HG02970 (cell line): ENCODE measurements around the gene YWHAE.
"Not testable (repeated sequence)": the region's sequence is repeated elsewhere in the genome, so short reads cannot be mapped to it uniquely, and the experiment has no call there.

Experiments
- ATAC-seq: cut with Tn5 transposase; IDR thresholded peaks from one replicate; pipeline ENCODE4 v1.9.1; 2021; ENCODE audit warnings: mild to moderate bottlenecking, moderate library complexity, moderate number of reproducible peaks; ENCODE audit not compliant: unreplicated experiment, low FRiP score

YWHAE gene

GRCh38 chr17:1340371-1340770 is 59.7 kb downstream of the YWHAE start:
- no peak for ATAC-seq

DNA sequence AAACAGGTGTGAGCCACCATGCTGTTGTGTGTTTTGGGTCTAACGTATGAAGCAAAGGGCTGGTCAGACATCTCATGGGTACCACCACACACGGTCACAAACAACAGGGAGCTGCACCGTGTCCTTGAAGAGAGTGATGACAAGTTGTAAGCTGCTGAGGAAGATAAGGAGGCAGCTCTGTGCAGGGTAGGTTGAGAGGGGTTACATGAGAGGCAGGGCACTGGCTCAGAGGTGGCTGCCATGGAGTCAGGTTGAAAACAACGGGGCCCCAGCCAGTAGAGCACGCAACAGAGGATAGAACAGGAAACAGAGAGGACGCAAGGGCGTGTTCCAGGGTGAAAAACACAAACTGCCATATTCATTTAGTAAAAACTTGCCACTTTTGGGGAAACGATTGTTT is 68.3 kb downstream of the YWHAE start:
- no peak for ATAC-seq

- no peak for ATAC-seq
Observed at GRCh38 chr17:1329745-1330343, 70.2 kb downstream of the YWHAE start.

GRCh38 chr17:1328437-1328836 is 71.6 kb downstream of the YWHAE start:
- no peak for ATAC-seq

DNA sequence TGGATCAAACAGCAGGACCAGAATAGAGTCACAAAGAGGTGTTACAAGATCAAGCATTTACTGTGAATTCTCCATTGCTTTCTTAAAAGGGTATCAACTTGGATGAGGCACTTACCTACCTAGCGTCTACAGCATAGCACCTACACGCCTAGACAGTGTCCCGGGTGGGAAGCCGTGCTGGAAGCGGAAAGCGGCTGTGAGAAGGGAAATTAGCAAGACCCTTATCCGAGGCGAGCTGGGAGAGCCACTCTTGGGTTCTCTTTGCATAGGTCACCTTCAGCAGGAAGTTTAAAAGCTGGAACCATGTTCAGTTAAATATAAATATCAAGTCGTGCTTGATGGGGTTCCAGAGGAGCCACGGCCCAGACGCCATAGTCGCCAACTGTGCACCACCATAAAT is 74.3 kb downstream of the YWHAE start:
- no peak for ATAC-seq

- ATAC-seq = no peak
Observed at GRCh38 chr17:1324201-1324771, 75.7 kb downstream of the YWHAE start.

GRCh38 chr17:1323336-1323735 is 76.7 kb downstream of the YWHAE start:
- ATAC-seq = no peak

GRCh38 chr17:1322480-1322879 is 77.5 kb downstream of the YWHAE start:
- no peak for ATAC-seq

DNA sequence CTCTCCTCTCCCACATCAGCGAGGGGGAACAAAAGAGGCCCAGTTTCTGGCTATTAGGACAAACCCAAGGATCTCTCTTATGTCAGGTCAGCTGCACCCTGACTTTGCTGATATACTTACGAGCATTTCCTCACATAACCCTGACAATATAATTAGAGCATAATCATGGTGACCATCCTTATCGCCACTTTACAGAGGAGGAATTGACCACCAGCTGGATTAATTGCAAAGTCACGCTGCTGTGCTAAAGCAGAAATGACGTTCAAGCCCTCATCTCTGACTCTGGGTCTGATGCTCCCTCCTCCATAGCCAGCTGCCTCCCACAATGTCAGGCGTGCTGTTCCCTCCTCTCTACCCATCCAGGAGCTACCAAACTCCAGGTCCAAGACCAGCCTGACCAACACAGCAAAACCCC is 78.0 kb downstream of the YWHAE start:
- no peak for ATAC-seq

- no peak for ATAC-seq
Observed at GRCh38 chr17:1315891-1316403, 84.1 kb downstream of the YWHAE start.

- ATAC-seq = no peak
Observed at GRCh38 chr17:1315409-1315808, 84.6 kb downstream of the YWHAE start.

GRCh38 chr17:1313270-1314005 is 86.6 kb downstream of the YWHAE start:
- ATAC-seq = no peak

DNA sequence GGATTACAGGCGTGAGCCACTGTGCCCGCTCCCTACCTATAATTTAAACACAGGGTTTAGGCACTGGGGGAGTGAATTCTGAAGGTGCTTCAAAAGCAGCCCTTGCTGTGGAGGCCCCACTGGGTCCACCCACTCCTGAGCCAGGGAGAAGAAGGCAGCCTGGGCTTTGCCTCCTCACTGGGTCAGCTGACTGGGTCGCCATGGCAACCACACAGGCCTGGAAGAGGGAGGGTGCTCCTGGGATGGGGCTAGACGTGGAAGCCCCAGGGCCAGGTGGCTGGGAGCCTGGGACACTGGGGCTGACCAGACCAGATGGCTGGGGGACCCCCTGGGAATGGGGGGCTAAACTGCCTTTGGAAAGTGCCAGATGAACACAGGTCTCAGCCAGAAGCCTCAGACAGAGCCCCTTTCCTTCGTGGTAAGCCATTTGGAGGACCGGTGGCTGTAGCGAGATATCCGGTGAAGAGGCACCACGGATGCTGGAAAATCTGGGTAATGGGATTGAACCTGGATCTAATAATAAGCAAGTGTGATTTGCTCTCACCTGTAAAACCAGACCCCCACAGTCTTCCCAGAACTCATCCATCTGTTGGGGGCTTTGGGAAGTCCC is 87.7 kb downstream of the YWHAE start:
- no peak for ATAC-seq

DNA sequence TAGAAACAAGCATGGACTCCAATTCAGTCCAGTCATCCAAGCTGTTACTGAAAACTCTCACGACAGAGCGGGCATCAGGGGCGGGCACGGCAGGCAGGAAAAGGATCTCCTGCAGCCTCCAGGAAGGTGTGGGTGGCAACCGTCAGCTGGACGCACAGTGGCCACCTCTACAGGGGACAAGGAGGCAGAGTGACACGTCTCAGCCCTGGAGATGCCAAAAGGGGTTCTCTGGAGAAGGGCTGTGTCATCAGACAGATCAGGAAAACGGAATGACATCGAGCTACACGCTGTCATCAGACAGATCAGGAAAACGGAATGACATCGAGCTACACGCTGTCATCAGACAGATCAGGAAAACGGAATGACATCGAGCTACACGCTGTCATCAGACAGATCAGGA is 92.2 kb downstream of the YWHAE start:
- not testable (repeated sequence) for ATAC-seq

DNA sequence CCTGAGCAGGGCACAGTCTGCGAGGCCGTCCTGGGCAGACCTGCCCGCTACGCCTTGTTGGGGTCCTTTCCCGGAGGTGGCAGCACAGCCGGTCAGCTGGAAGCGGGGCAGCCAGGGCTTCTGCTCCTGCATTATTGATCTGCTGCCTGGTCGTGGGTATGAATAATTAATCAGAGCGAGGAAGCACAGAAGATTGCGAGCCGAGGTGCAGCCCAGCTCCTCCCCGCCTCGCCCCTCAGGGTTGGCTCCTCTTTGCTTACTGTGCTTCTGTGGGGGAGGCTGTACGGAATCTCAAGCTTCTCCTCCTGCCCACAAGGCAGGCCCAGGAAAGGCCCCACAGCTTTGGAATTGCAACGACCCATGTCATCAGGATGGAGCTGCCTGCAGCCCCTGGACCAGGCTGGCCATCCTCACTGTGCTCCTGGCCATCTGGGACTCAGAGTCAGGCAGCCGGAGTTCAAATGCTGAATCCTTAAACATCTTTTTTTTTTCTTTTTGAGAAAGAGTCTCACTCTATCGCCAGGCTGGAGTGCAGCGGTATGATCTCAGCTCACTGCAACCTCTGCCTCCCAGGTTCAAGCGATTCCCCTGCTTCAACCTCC is 95.0 kb downstream of the YWHAE start:
- ATAC-seq = no peak

GRCh38 chr17:1304522-1304921 is 95.5 kb downstream of the YWHAE start:
- ATAC-seq = no peak

- no peak for ATAC-seq
Observed at GRCh38 chr17:1302761-1303160, 97.3 kb downstream of the YWHAE start.

- ATAC-seq = no peak
Observed at GRCh38 chr17:1301546-1301945, 98.5 kb downstream of the YWHAE start.

DNA sequence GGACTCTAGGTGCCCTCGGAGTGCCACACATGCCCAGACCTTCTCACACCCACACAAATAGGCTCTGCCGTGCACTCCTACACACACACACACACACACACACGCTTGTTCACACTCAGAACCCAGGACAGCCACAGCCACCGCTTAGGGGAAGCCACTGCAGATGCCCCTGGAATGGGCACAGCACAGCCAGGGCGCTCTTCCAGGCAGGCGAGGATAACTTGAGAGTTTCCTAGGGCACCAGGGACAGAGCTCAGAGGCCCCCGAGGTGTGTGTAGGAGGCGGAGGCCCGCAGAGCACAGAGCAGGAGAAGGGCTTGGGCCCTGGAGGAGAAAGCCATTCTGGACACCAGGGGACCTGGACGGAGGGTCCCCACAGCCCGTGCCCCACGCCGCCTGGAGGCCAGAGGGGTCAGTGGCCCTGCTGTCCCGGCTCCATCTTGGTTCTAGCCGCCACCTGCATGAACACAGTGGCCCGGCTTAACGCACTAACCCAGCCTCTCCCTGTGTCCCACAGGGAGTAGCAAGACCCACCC is 99.6 kb downstream of the YWHAE start:
- no peak for ATAC-seq

DNA sequence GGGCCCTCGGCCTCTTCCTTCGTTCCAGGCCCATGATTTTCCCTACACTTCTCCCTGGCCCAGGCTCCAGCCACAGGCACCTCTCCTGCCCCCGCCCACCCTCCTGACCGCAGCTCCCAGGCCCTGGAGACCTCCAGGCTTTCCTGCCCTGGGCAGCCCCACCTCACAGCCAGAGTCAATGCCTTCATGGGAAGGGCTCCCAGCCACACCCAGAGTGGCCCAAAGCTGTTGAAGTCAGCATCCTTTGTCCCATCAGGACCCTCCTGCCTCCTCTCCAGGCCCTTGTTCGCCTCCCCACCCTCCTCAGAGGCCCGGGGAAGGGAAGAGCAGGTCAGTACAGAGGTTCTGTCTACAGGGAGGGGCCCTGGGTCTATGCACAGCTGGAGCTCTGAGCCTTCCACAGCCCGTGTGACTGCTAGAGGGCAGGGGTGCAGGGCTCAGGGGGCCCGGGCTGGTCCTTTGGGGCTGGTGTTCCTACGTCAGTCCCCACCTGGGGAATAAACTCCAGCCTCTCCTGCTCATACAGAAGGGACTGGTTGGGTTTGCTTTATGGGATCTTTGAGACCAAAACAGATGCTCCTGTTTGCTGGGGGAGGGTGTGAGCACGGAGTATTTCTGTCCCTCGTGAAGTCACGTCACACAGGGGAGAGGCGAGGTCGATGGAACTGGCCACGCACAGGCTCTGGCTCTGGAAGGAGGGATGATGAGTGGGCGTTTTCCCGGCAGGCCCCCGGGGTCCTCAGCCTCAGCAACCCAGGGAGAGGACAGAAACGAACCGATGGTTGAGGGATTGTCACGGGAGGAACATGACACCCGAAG is 100.3 kb downstream of the YWHAE start:
- no peak for ATAC-seq
